PC-3 (cell line): ENCODE results near the gene RAB6A.

Experiments
- EZH2 ChIP-seq: fragments of 300-600 bp; sonication (generic); IDR thresholded peaks from one replicate; pipeline ENCODE4 v1.6.1; 2017; ENCODE audit warnings: antibody characterized with exemption, mild to moderate bottlenecking, low read length; ENCODE audit not compliant: unreplicated experiment
- TF ChIP-seq, protein P1 (sequence below): fragments of 300-600 bp; sonication (generic); conservative IDR thresholded peaks from 2 replicates; pipeline ENCODE4 v1.5.1; 2017; ENCODE audit warnings: antibody characterized with exemption, low read depth, mild to moderate bottlenecking, low read length

DNA sequence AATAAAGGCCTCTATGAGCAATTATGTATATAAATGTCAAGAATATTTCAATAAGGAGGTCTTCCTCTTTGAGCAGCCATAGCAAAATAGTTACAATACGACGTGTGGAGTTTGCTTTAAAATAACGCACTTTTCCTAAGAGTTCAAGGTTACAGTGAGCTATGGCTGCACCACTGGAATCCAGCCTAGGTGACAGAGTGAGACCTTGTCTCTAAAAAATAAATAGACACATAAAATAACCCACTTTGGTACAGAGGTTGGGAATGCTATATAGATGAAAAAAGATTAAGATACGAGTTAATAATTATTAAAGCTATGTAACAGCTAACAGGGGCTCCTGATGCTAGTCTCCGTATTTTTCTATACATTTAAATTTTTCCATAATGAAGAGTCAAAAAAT is 12.6 kb downstream of the RAB6A start:
- TF ChIP-seq, protein P1, sequence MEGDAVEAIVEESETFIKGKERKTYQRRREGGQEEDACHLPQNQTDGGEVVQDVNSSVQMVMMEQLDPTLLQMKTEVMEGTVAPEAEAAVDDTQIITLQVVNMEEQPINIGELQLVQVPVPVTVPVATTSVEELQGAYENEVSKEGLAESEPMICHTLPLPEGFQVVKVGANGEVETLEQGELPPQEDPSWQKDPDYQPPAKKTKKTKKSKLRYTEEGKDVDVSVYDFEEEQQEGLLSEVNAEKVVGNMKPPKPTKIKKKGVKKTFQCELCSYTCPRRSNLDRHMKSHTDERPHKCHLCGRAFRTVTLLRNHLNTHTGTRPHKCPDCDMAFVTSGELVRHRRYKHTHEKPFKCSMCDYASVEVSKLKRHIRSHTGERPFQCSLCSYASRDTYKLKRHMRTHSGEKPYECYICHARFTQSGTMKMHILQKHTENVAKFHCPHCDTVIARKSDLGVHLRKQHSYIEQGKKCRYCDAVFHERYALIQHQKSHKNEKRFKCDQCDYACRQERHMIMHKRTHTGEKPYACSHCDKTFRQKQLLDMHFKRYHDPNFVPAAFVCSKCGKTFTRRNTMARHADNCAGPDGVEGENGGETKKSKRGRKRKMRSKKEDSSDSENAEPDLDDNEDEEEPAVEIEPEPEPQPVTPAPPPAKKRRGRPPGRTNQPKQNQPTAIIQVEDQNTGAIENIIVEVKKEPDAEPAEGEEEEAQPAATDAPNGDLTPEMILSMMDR = no peak
- no peak for TF ChIP-seq EZH2
